KOPT-K1 (cell line): Measurements from ENCODE around the gene DOC2B.

Experiments
- H3K27ac ChIP-seq: fragments of 200-600 bp; sonication (generic); 2 replicates; pipeline ENCODE4 v1.5.1; 2016; ENCODE audit warnings: antibody characterized with exemption, mild to moderate bottlenecking, low read depth, low read length; ENCODE audit not compliant: poor library complexity, severe bottlenecking
- H3K36me3 ChIP-seq: fragments of 200-600 bp; sonication (generic); 2 replicates; pipeline ENCODE4 v1.5.1; 2017; ENCODE audit warnings: antibody characterized with exemption, mild to moderate bottlenecking, low read length, moderate library complexity; ENCODE audit not compliant: insufficient read depth
- H3K9me3 ChIP-seq: fragments of 200-600 bp; sonication (generic); 2 replicates; pipeline ENCODE4 v1.5.1; 2017; ENCODE audit warnings: antibody characterized with exemption, low read length, mild to moderate bottlenecking; ENCODE audit not compliant: insufficient read depth, poor library complexity, severe bottlenecking

Gene DOC2B

DNA sequence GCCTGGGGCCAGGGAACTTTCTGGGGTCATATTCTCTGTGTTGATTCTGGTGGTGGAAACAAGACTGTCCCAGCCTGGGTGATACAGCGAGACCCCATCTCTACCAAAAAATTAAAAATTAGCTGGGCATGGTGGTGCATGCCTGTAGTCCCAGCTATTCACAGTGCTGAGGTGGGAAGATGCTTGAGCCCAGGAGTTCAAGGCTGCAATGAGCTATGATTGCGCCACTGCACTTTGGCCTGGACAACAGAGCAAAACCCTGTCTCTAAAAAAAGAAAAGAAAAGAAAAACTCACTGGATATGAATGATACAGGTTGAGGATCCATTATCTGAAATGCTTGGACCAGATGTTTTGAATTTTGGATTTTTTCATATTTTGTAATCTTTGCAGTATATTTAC is 30.4 kb downstream of the DOC2B start:
- H3K27ac ChIP-seq = no peak overlapping the region
- no peaks in the 10 kb centered on the region for H3K36me3 ChIP-seq

GRCh38 chr17:149897-150584 is 31.4 kb downstream of the DOC2B start:
- no peak overlapping the region for H3K27ac ChIP-seq
- no peaks in the 10 kb centered on the region for H3K36me3 ChIP-seq
- H3K9me3 ChIP-seq = no peaks in the 10 kb centered on the region

More for the DNA sequence above, 30.4 kb downstream of the DOC2B start:
- H3K9me3 ChIP-seq = no peaks in the 10 kb centered on the region

DNA sequence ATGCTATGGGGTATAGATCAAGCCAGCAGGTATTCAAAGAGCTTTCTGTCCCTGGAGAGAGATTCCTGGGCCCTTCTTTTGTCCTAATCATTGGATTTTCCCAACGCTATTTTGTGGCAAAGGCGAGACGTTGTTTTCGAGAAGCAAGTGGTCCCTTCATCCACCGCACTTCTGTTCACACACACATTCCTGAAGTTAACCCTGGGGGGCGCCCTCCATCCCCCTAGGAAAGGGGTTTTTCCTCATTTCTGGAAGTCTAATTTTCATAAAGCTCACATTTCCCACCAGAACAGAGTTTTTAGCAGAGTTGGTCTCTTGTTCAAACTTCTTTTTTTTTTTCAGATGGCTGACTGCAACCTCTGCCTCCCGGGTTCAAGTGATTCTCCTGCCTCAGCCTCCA is 32.2 kb downstream of the DOC2B start:
- no peaks in the 10 kb centered on the region for H3K36me3 ChIP-seq
- H3K9me3 ChIP-seq = no peaks in the 10 kb centered on the region
- no peak overlapping the region for H3K27ac ChIP-seq

GRCh38 chr17:148757-149156 is 32.7 kb downstream of the DOC2B start:
- no peak overlapping the region for H3K27ac ChIP-seq
- no peaks in the 10 kb centered on the region for H3K36me3 ChIP-seq
- no peaks in the 10 kb centered on the region for H3K9me3 ChIP-seq

- Histone ChIP-seq H3K27ac (no peak overlapping the region), H3K9me3 (no peaks in the 10 kb centered on the region), H3K36me3 (no peaks in the 10 kb centered on the region)
Measured at GRCh38 chr17:147796-148740, 33.4 kb downstream of the DOC2B start.

GRCh38 chr17:146983-147761 is 34.3 kb downstream of the DOC2B start:
- Histone ChIP-seq H3K27ac (no peak overlapping the region), H3K9me3 (no peaks in the 10 kb centered on the region), H3K36me3 (no peaks in the 10 kb centered on the region)

DNA sequence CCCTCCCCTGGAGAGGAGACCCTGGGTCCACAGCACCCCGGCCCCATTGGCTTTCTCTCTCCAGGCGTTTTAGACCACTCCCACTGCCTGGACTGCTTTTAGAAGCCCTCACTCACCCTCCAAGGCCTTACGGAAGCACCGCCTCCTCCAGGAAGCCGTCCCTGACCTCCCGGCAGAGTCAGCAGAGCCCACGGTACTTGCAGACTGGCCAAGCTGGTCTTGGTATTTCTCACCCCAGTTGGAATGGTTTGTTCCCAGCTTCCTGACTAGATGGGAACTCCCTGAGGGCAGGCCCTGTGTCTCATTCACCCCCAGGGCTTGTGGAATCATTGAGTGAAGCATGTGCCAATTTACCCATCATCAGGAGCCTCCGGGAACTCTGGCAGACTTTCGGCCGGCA is 34.9 kb downstream of the DOC2B start:
- no peaks in the 10 kb centered on the region for H3K36me3 ChIP-seq
- H3K9me3 ChIP-seq = no peaks in the 10 kb centered on the region
- H3K27ac ChIP-seq = no peak overlapping the region

- H3K36me3 ChIP-seq = no peaks in the 10 kb centered on the region
- no peaks in the 10 kb centered on the region for H3K9me3 ChIP-seq
- no peak overlapping the region for H3K27ac ChIP-seq
Measured at GRCh38 chr17:145671-146541, 35.5 kb downstream of the DOC2B start.

DNA sequence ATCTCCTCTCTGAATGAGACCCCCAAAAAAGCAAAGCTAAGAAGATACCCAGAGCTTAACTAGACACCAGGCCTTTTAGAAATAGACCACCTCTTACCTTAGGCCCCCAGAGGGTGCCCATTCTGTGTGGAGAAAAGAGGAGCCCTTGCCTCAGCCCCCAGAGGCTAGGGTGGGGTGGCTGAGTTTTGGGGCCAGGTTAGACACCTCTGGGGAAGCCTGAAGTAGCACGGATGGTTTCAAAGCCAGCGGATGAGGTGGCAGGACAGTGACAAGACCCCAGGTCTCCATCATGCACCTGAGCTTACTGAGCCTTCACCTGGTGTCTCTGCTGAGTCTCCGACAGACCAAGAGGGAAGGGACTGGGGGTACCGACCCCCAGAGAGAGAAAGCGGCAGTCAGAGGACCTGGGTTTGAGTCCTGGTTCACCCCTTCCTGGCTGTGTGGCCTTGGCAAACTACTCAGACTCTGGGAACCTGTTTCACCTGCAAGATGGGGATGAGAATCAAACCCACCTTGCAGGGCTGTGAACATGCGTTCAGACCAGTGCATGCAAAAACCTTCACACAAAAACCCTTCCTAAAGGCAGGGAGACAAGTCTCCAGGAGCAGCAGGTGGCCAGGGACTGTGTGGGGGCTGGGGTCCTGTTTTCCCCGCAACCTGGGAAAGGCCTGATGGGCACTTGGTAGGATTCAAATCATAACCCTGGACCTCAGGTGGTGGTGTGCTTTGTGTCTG is 36.3 kb downstream of the DOC2B start:
- H3K9me3 ChIP-seq = no peaks in the 10 kb centered on the region
- H3K36me3 ChIP-seq = no peaks in the 10 kb centered on the region
- H3K27ac ChIP-seq = no peak overlapping the region

DNA sequence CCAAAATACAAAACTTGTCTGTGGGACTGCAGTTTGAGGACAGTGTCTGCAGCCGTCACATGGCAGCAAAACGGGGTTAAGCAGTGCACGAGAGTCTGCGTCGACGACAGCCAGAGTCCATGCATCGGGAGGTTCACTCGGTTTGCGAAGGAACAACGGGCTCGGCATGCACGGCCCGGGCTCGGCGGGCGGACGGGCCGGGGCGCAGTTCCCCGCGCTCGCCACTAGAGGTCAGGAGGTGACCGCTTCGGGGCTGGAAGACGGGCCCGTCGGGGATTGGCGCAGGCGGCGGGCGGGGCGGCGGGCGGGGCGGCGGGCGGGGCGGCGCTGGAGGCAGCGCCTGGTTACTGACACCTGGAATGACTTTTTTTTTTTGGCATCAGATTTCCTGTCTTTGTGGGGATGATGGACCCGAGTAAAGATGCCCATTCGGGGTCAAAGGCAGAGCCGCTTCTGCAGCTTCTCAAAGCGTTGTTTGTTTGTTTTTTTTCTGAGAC is 37.6 kb downstream of the DOC2B start:
- Histone ChIP-seq H3K27ac (no peak overlapping the region), H3K36me3 (no peaks in the 10 kb centered on the region), H3K9me3 (no peaks in the 10 kb centered on the region)

GRCh38 chr17:142876-143784 is 38.3 kb downstream of the DOC2B start:
- Histone ChIP-seq H3K9me3 (no peaks in the 10 kb centered on the region), H3K27ac (no peak overlapping the region), H3K36me3 (no peaks in the 10 kb centered on the region)

GRCh38 chr17:142102-142661 is 39.3 kb downstream of the DOC2B start:
- Histone ChIP-seq H3K9me3 (no peaks in the 10 kb centered on the region), H3K36me3 (no peaks in the 10 kb centered on the region)

More at GRCh38 chr17:142102-142661, 39.3 kb downstream of the DOC2B start:
- no peak overlapping the region for H3K27ac ChIP-seq
